Activated naive CD8-positive, alpha-beta T cell (primary cell): Measurements from ENCODE around the gene TBC1D3K.
"Not testable (repeated sequence)": the region's sequence is repeated elsewhere in the genome, so short reads cannot be mapped to it uniquely, and the experiment has no call there.

Experiments used
- H3K27ac Mint-ChIP-seq: one replicate; pipeline ENCODE4 v1.8.0; 2021; ENCODE audit warnings: mixed read lengths
- H3K27me3 Mint-ChIP-seq: one replicate; pipeline ENCODE4 v1.8.0; 2021; ENCODE audit warnings: mixed read lengths
- H3K36me3 Mint-ChIP-seq: one replicate; pipeline ENCODE4 v1.8.0; 2021; ENCODE audit warnings: mixed read lengths
- H3K4me1 Mint-ChIP-seq: one replicate; pipeline ENCODE4 v1.8.0; 2021; ENCODE audit warnings: low read depth, mixed read lengths
- H3K4me3 Mint-ChIP-seq: one replicate; pipeline ENCODE4 v1.8.0; 2021; ENCODE audit warnings: mild to moderate bottlenecking, mixed read lengths
- H3K9me3 Mint-ChIP-seq: one replicate; pipeline ENCODE4 v1.8.0; 2021; ENCODE audit warnings: low read depth, mixed read lengths

Gene TBC1D3K

GRCh38 chr17:37924115-37924514 lies at the start of gene TBC1D3K:
TSS of gene TBC1D3K (plus strand) at chr17:37924415. CDS start at chr17:37926000, 1,585 bp downstream.
- not testable (repeated sequence) for H3K27me3 Mint-ChIP-seq, H3K36me3 Mint-ChIP-seq, H3K4me3 Mint-ChIP-seq, H3K9me3 Mint-ChIP-seq, H3K27ac Mint-ChIP-seq, H3K4me1 Mint-ChIP-seq

- no peaks in the 10 kb centered on the region for H3K36me3 Mint-ChIP-seq
- no peak overlapping the region for H3K27ac Mint-ChIP-seq
- no peaks in the 10 kb centered on the region for H3K4me1 Mint-ChIP-seq
- no peaks in the 10 kb centered on the region for H3K9me3 Mint-ChIP-seq
- H3K27me3 Mint-ChIP-seq = peaks cover 5% of the 10 kb centered on the region
- H3K4me3 Mint-ChIP-seq = no peak overlapping the region
Observed at GRCh38 chr17:37884516-37884915, 39.7 kb upstream of the TBC1D3K start.

DNA sequence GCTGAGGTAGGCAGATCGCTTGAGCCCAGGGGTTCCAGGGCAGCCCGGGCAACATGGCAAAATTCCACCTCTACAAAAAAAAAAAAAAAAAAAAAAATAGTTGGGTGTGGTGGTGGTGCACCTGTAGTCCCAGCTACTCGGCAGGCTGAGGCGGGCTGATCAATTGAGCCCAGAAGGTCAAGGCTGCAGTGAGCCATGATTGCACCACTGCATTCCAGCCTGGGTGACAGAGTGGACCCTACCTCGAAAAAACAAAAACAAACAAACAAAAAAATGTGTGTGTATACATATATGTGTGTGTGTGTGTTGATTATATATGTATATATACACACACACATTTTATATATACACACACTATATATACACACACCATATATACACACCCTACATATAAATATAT lies 39.1 kb upstream of the TBC1D3K start:
- no peaks in the 10 kb centered on the region for H3K36me3 Mint-ChIP-seq
- no peak overlapping the region for H3K4me3 Mint-ChIP-seq
- H3K4me1 Mint-ChIP-seq = no peaks in the 10 kb centered on the region
- H3K9me3 Mint-ChIP-seq = no peaks in the 10 kb centered on the region
- peaks cover 5% of the 10 kb centered on the region for H3K27me3 Mint-ChIP-seq
- no peak overlapping the region for H3K27ac Mint-ChIP-seq

GRCh38 chr17:37888881-37889280 lies 35.3 kb upstream of the TBC1D3K start:
- Mint-ChIP-seq H3K36me3 (no peaks in the 10 kb centered on the region), H3K27ac (no peak overlapping the region), H3K4me3 (no peak overlapping the region), H3K4me1 (no peaks in the 10 kb centered on the region), H3K27me3 (peaks cover 5% of the 10 kb centered on the region), H3K9me3 (no peaks in the 10 kb centered on the region)

DNA sequence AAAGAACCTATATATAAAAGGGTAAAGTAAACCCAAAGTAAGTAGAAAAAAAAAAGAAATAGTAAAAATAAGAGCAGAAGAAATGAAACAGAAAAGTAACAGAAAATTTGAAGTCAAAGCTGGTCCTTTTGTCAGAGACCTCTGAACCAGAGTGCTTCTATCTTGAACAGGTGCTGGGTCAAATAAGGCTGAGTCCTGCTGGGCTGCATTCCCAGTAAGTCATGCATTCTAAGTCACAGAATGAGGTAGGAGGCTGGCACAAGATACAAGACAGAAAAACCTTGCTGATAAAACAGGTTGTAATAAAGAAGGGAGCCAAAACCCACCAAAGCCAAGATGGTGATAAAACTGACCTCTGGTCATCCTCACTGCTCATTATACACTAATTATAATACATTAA lies 27.3 kb upstream of the TBC1D3K start:
- not testable (repeated sequence) for H3K27me3 Mint-ChIP-seq, H3K9me3 Mint-ChIP-seq, H3K36me3 Mint-ChIP-seq

More for the DNA sequence above, 27.3 kb upstream of the TBC1D3K start:
- not testable (repeated sequence) for H3K27ac Mint-ChIP-seq, H3K4me1 Mint-ChIP-seq, H3K4me3 Mint-ChIP-seq
